ENCODE results near the gene FRA10AC1. TPM values are rescaled to one million over a fixed set of nuclear protein-coding genes. Genes with fewer than 3 reads are reported as not detected.

Gene FRA10AC1
- total and polyA plus RNA-seq, 2 donors (not counting 1 experiment from before 2014, with no cell fraction given), result 5.0 to 29.7 TPM

DNA sequence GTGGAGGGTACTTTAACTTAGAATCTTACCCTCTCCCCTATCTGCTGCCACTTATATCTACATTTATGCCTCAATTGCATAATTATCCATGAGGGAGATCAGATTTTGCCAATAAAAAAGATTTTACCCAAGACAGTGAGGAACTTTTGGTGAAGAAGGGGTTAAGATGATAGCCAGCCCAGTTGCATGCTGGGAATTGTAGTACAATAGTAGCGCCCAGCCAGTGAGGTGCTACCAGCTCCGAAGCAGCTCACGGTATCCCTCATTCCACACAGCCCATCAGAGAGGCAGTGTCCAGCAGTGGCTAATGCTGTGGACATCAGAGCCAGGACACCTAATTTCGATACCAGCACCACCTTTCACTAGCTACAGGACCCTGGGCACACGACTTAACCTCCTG, 49.4 kb upstream of the FRA10AC1 start:
- TF ChIP-seq, protein P1, sequence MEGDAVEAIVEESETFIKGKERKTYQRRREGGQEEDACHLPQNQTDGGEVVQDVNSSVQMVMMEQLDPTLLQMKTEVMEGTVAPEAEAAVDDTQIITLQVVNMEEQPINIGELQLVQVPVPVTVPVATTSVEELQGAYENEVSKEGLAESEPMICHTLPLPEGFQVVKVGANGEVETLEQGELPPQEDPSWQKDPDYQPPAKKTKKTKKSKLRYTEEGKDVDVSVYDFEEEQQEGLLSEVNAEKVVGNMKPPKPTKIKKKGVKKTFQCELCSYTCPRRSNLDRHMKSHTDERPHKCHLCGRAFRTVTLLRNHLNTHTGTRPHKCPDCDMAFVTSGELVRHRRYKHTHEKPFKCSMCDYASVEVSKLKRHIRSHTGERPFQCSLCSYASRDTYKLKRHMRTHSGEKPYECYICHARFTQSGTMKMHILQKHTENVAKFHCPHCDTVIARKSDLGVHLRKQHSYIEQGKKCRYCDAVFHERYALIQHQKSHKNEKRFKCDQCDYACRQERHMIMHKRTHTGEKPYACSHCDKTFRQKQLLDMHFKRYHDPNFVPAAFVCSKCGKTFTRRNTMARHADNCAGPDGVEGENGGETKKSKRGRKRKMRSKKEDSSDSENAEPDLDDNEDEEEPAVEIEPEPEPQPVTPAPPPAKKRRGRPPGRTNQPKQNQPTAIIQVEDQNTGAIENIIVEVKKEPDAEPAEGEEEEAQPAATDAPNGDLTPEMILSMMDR (IDR thresholded peaks at IDR 0.05), result no peak
- no peak for TF ChIP-seq EZH2 (IDR thresholded peaks at IDR 0.05; ENCODE audit: borderline replicate concordance, insufficient read depth, low read depth, low read length, poor library complexity, severe bottlenecking)
- H3K9me3 Mint-ChIP-seq (ENCODE audit: insufficient read depth), result no peaks in the 10 kb centered on the region
- Histone ChIP-seq H3K27me3 (replicated peaks in 1 of 4; ENCODE audit: control extremely low read depth in 1 of 4, control insufficient read depth in 3 of 4, insufficient read depth in 4 of 4, low read length in 3 of 4) (peaks cover 0 to 11% (median 3%) of the 10 kb centered on the region in 4 experiments), H4K20me1 (ENCODE audit: control insufficient read depth, insufficient read depth, low read length, poor library complexity, severe bottlenecking) (no peaks in the 10 kb centered on the region), H3K4me3 (ENCODE audit: control extremely low read depth in 1 of 5, extremely low read depth in 1 of 5, insufficient read depth in 1 of 5, low read depth in 2 of 5, low read length in 4 of 5) (peak overlapping the region in 3 of 5 experiments; percentile 16 to 28 (median 23)), H3K27ac (ENCODE audit: low read length in 2 of 2) (no peak overlapping the region), H3K4me1 (ENCODE audit: control insufficient read depth in 2 of 2, insufficient read depth in 2 of 2, low read length in 2 of 2) (peaks cover 6 to 10% of the 10 kb centered on the region in 2 donors), H3K79me2 (ENCODE audit: control insufficient read depth, insufficient read depth, low read length) (no peaks in the 10 kb centered on the region), H3K4me2 (replicated peaks; ENCODE audit: low read depth, low read length, poor library complexity, severe bottlenecking) (peak overlapping the region; percentile 59), H3K36me3 (replicated peaks in 1 of 2; ENCODE audit: control extremely low read depth in 1 of 2, control insufficient read depth in 1 of 2, extremely low read depth in 1 of 2, insufficient read depth in 2 of 2, low read length in 1 of 2) (no peaks in the 10 kb centered on the region), H2AFZ (ENCODE audit: insufficient read depth, low read depth, low read length, poor library complexity, severe bottlenecking) (peak overlapping the region; percentile 57), H3K9ac (ENCODE audit: low read length) (peak overlapping the region; percentile 45), H3K9me3 (ENCODE audit: control extremely low read depth in 1 of 3, control insufficient read depth in 2 of 3, insufficient read depth in 1 of 3, low read length in 2 of 3) (peaks cover 0 to 2% (median 0%) of the 10 kb centered on the region in 3 donors)
- DNase-seq (peak; percentile 26), ATAC-seq (ENCODE audit: low read depth) (peak; percentile 65)
- peaks cover 48% of the 10 kb centered on the region for H3K27me3 Mint-ChIP-seq
- H3K4me1 Mint-ChIP-seq, result peaks cover 13% of the 10 kb centered on the region
- ChIA-PET CTCF (interaction anchor here (1.3 kb wide), 1 partner anchor 50 kb away, joined by 4 read pairs; the partner anchor contains the start of gene FRA10AC1), POLR2A (interaction anchor here (1.2 kb wide), 1 partner anchor 49 kb away, joined by 3 read pairs; the partner anchor contains the start of gene FRA10AC1)
- H3K27ac Mint-ChIP-seq, result no peak overlapping the region
- intact Hi-C loops (cut with micrococcal nuclease), result loop anchor here (2.0 kb wide), 1 partner anchor 49 kb away; the partner anchor contains the start of gene FRA10AC1
- peak overlapping the region; percentile 68 for H3K4me3 Mint-ChIP-seq
- 11% methylated on average over 3 of the region's 5 CpGs for WGBS (ENCODE audit: insufficient coverage)

DNA sequence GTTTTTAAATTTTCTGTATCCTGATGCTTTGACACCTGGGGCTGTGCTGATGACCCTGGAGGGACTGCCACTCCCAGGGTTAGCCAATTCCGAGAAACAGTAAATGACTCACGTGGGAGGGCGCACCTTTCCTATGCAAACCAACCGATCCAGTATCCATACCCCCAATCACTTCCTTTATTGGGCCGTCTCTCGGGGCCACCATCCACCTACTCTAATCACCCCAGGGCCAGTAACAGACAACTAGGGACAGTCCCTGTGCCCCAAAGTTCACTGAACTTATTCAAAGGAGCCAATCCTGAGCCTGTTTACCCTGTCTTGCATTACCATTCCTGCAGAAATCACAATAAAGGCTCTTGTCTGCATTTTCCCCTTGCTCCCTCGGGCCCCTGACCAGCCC, 48.7 kb upstream of the FRA10AC1 start:
- peaks cover 15% of the 10 kb centered on the region for H3K4me1 Mint-ChIP-seq
- Histone ChIP-seq H3K9ac (ENCODE audit: low read length) (no peak overlapping the region), H2AFZ (ENCODE audit: insufficient read depth, low read depth, low read length, poor library complexity, severe bottlenecking) (no peak overlapping the region), H3K36me3 (replicated peaks in 1 of 2; ENCODE audit: control extremely low read depth in 1 of 2, control insufficient read depth in 1 of 2, extremely low read depth in 1 of 2, insufficient read depth in 2 of 2, low read length in 1 of 2) (no peaks in the 10 kb centered on the region), H3K4me2 (replicated peaks; ENCODE audit: low read depth, low read length, poor library complexity, severe bottlenecking) (no peak overlapping the region), H4K20me1 (ENCODE audit: control insufficient read depth, insufficient read depth, low read length, poor library complexity, severe bottlenecking) (no peaks in the 10 kb centered on the region), H3K27ac (ENCODE audit: low read length in 2 of 2) (no peak overlapping the region), H3K9me3 (ENCODE audit: control extremely low read depth in 1 of 3, control insufficient read depth in 2 of 3, insufficient read depth in 1 of 3, low read length in 2 of 3) (peaks cover 0 to 2% (median 0%) of the 10 kb centered on the region in 3 donors), H3K79me2 (ENCODE audit: control insufficient read depth, insufficient read depth, low read length) (no peaks in the 10 kb centered on the region), H3K4me1 (ENCODE audit: control insufficient read depth in 2 of 2, insufficient read depth in 2 of 2, low read length in 2 of 2) (peaks cover 6 to 12% of the 10 kb centered on the region in 2 donors), H3K27me3 (replicated peaks in 1 of 4; ENCODE audit: control extremely low read depth in 1 of 4, control insufficient read depth in 3 of 4, insufficient read depth in 4 of 4, low read length in 3 of 4) (peaks cover 0 to 11% (median 3%) of the 10 kb centered on the region in 4 experiments), H3K4me3 (ENCODE audit: control extremely low read depth in 1 of 5, extremely low read depth in 1 of 5, insufficient read depth in 1 of 5, low read depth in 2 of 5, low read length in 4 of 5) (no peak overlapping the region)
- WGBS (ENCODE audit: insufficient coverage), result 57% methylated on average over 7 of the region's 7 CpGs
- H3K27ac Mint-ChIP-seq, result no peak overlapping the region
- H3K9me3 Mint-ChIP-seq (ENCODE audit: insufficient read depth), result no peaks in the 10 kb centered on the region
- no peak for DNase-seq
- intact Hi-C loops (cut with micrococcal nuclease), result loop anchor here (2.0 kb wide), 1 partner anchor 48 kb away; the partner anchor contains the start of gene FRA10AC1
- H3K27me3 Mint-ChIP-seq, result peaks cover 41% of the 10 kb centered on the region
- TF ChIP-seq, protein P1 (IDR thresholded peaks at IDR 0.05), result no peak
- no peak for TF ChIP-seq EZH2 (IDR thresholded peaks at IDR 0.05; ENCODE audit: borderline replicate concordance, insufficient read depth, low read depth, low read length, poor library complexity, severe bottlenecking)
- no peak for ATAC-seq (ENCODE audit: low read depth)
- CTCF ChIA-PET, result interaction anchor here (1.3 kb wide), 1 partner anchor 49 kb away, joined by 4 read pairs; the partner anchor contains the start of gene FRA10AC1
- no peak overlapping the region for H3K4me3 Mint-ChIP-seq
- POLR2A ChIA-PET, result no interaction called here
